ENCODE measurements around the gene CENPX.

CENPX gene

GRCh38 chr17:81999976-82000802 lies 22.5 kb downstream of the CENPX start:
- H3K4me3 ChIP-seq (ENCODE audit: low read depth, low read length): no peak overlapping the region
- TF ChIP-seq, protein P1, sequence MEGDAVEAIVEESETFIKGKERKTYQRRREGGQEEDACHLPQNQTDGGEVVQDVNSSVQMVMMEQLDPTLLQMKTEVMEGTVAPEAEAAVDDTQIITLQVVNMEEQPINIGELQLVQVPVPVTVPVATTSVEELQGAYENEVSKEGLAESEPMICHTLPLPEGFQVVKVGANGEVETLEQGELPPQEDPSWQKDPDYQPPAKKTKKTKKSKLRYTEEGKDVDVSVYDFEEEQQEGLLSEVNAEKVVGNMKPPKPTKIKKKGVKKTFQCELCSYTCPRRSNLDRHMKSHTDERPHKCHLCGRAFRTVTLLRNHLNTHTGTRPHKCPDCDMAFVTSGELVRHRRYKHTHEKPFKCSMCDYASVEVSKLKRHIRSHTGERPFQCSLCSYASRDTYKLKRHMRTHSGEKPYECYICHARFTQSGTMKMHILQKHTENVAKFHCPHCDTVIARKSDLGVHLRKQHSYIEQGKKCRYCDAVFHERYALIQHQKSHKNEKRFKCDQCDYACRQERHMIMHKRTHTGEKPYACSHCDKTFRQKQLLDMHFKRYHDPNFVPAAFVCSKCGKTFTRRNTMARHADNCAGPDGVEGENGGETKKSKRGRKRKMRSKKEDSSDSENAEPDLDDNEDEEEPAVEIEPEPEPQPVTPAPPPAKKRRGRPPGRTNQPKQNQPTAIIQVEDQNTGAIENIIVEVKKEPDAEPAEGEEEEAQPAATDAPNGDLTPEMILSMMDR (IDR thresholded peaks at IDR 0.05; ENCODE audit: low read depth, low read length, missing control alignments): no peak
- in situ Hi-C loops (cut with HindIII; ENCODE audit: low sequenced_read_pairs): no loop called here
- DNase-seq (ENCODE audit: low read depth): no peak

GRCh38 chr17:81999587-81999975 lies 23.1 kb downstream of the CENPX start:
- TF ChIP-seq, protein P1 (IDR thresholded peaks at IDR 0.05; ENCODE audit: low read depth, low read length, missing control alignments): no peak
- no peak for DNase-seq (ENCODE audit: low read depth)
- H3K4me3 ChIP-seq (ENCODE audit: low read depth, low read length): no peak overlapping the region
- in situ Hi-C loops (cut with HindIII; ENCODE audit: low sequenced_read_pairs): no loop called here

DNA sequence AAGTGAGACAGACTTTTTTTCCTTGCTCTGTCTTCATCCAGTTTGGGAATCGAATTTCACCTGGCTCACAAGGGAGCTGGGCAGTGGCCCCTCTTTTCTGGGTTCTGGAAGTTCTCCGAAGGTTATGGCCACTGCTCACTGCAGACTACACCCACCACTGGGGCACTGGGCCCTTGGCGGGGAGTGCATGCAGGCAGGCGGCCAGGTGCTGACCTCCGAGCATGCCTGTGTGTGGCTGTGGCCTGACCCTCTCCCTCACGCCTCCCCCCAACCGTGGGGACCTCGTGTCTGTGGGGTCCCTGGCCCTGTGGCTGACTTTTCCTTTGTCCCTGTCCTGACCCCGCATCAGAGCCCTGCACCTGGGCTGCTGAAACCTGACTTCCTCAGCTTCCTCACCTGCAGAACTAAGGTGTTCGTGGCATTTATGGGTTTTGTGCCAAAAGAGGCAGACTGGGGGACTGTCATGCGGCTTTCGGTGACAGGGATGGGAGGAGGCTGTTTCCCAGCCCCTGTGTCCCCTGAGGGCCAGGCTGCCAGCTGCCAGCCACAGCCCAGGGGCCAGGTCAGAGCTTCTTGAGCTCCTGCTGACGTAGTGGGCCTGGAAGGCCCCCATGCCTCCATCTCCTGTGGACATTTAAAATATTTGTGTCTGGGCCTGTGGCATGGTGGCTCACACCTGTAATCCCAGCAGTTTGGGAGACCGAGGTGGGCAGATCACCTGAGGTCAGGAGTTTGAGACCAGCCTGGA lies 23.8 kb downstream of the CENPX start:
- in situ Hi-C loops (cut with HindIII; ENCODE audit: low sequenced_read_pairs): no loop called here
- no peak overlapping the region for H3K4me3 ChIP-seq (ENCODE audit: low read depth, low read length)
- TF ChIP-seq, protein P1 (IDR thresholded peaks at IDR 0.05; ENCODE audit: low read depth, low read length, missing control alignments): no peak
- DNase-seq (ENCODE audit: low read depth): no peak

GRCh38 chr17:81998212-81998611 lies 24.5 kb downstream of the CENPX start:
- in situ Hi-C loops (cut with HindIII; ENCODE audit: low sequenced_read_pairs): no loop called here
- TF ChIP-seq, protein P1 (IDR thresholded peaks at IDR 0.05; ENCODE audit: low read depth, low read length, missing control alignments): no peak
- no peak for DNase-seq (ENCODE audit: low read depth)
- H3K4me3 ChIP-seq (ENCODE audit: low read depth, low read length): no peak overlapping the region

DNA sequence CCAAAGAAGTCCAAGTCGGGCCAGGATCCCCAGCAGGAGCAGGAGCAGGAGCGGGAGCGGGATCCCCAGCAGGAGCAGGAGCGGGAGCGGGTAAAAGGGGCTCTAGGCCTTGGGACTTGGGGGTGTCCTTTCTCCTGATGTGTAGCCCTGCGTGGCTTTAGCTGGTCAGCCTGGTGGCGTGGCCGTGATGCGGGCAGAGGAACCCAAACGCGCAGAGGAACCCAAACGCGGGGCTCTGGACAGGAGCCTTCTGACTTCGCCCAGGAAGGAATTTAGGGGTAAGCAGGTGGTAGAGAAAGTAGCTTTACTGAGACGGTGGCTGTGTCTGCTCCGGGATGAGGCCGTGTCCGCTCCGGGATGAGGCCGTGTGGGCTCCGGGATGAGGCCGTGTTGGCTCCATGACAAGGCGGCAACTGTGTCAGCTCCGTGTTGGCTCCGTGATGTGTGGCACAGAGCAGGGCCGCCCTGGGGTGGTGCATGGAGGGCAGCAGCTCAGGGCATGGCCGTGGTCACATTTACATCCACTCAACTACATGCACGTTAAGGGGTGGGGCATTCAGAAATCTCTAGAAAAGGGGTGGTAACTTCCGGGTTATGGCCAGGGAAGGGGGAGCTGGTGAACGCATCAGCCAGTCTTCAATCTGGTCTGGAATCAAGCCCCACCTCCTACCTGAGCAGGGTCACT lies 25.8 kb downstream of the CENPX start:
- DNase-seq (ENCODE audit: low read depth): no peak
- no peak overlapping the region for H3K4me3 ChIP-seq (ENCODE audit: low read depth, low read length)
- TF ChIP-seq, protein P1 (IDR thresholded peaks at IDR 0.05; ENCODE audit: low read depth, low read length, missing control alignments): no peak
- in situ Hi-C loops (cut with HindIII; ENCODE audit: low sequenced_read_pairs): no loop called here

DNA sequence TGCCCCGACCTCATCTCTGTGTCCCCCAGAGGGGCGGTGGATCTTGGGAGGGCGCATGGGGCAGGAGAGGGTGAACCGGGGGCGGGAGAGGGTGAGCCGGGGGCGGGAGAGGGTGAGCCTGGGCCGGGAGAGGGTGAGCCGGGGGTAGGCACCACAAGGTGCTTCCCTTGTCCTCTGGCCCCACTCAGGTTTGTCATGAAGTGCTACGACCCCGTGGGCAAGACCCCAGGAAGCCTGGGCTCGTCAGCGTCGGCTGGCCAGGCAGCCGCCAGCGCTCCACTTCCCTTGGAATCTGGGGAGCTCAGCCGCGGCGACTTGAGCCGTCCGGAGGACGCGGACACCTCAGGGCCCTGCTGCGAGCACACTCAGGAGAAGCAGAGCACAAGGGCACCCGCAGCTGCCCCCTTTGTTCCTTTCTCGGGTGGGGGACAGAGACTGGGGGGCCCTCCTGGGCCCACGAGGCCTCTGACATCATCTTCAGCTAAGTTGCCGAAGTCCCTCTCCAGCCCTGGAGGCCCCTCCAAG lies 26.4 kb downstream of the CENPX start:
- no peak for DNase-seq (ENCODE audit: low read depth)
- no peak overlapping the region for H3K4me3 ChIP-seq (ENCODE audit: low read depth, low read length)
- in situ Hi-C loops (cut with HindIII; ENCODE audit: low sequenced_read_pairs): no loop called here
- TF ChIP-seq, protein P1 (IDR thresholded peaks at IDR 0.05; ENCODE audit: low read depth, low read length, missing control alignments): no peak

All from astrocyte of the cerebellum (primary cell).